HG02571 (cell line): ENCODE measurements around the gene ARHGEF35.
"Not testable (repeated sequence)": the region's sequence is repeated elsewhere in the genome, so short reads cannot be mapped to it uniquely, and the experiment has no call there.

Source experiments
- ATAC-seq: cut with Tn5 transposase; IDR thresholded peaks from one replicate; pipeline ENCODE4 v1.9.1; 2021; ENCODE audit warnings: mild to moderate bottlenecking, moderate library complexity; ENCODE audit not compliant: unreplicated experiment

ARHGEF35 gene

GRCh38 chr7:144179165-144179479 lies 16.5 kb downstream of the ARHGEF35 start:
- not testable (repeated sequence) for ATAC-seq

- ATAC-seq: peak; percentile 94
Measured at GRCh38 chr7:144178380-144179164, 17.1 kb downstream of the ARHGEF35 start.

- ATAC-seq: no peak
Measured at GRCh38 chr7:144174613-144175012, 21.0 kb downstream of the ARHGEF35 start.

- not testable (repeated sequence) for ATAC-seq
Measured at GRCh38 chr7:144171594-144172350, 23.9 kb downstream of the ARHGEF35 start.

- ATAC-seq: no peak
Measured at GRCh38 chr7:144164784-144165183, 30.8 kb downstream of the ARHGEF35 start.

- ATAC-seq: no peak
Measured at GRCh38 chr7:144158861-144159260, 36.8 kb downstream of the ARHGEF35 start.

- no peak for ATAC-seq
Measured at GRCh38 chr7:144148224-144148827, 47.3 kb downstream of the ARHGEF35 start.

GRCh38 chr7:144144426-144144825 lies 51.2 kb downstream of the ARHGEF35 start:
- ATAC-seq: no peak

- no peak for ATAC-seq
Measured at GRCh38 chr7:144142187-144142586, 53.4 kb downstream of the ARHGEF35 start.

GRCh38 chr7:144137501-144137900 lies 58.1 kb downstream of the ARHGEF35 start:
- no peak for ATAC-seq
